ENCODE results near the gene ENAH.
A peak's percentile ranks its signal among the peaks of the same experiment; 100 is the strongest.
"Not testable (repeated sequence)": the region's sequence is repeated elsewhere in the genome, so short reads cannot be mapped to it uniquely, and the experiment has no call there.

Gene ENAH

GRCh38 chr1:225652729-225653462 lies at the start of gene ENAH:
ENAH (minus strand) TSS chr1:225653123; CDS start chr1:225652690, 433 bp downstream.
- DNase-seq (ENCODE audit: low read depth), result peak; percentile 5

GRCh38 chr1:225700889-225701465 lies 48.1 kb upstream of the ENAH start:
- DNase-seq (ENCODE audit: low read depth), result no peak

GRCh38 chr1:225700164-225700821 lies 47.4 kb upstream of the ENAH start:
- no peak for DNase-seq (ENCODE audit: low read depth)

- DNase-seq (ENCODE audit: low read depth), result no peak
Observed at GRCh38 chr1:225699336-225699735, 46.4 kb upstream of the ENAH start.

GRCh38 chr1:225698194-225698593 lies 45.3 kb upstream of the ENAH start:
- not testable (repeated sequence) for DNase-seq (ENCODE audit: low read depth)

- no peak for DNase-seq (ENCODE audit: low read depth)
Observed at GRCh38 chr1:225697428-225697827, 44.5 kb upstream of the ENAH start.

- DNase-seq (ENCODE audit: low read depth), result no peak
Observed at GRCh38 chr1:225695578-225696337, 42.8 kb upstream of the ENAH start.

GRCh38 chr1:225694151-225694603 lies 41.3 kb upstream of the ENAH start:
- no peak for DNase-seq (ENCODE audit: low read depth)

GRCh38 chr1:225693697-225694096 lies 40.8 kb upstream of the ENAH start:
- DNase-seq (ENCODE audit: low read depth), result not testable (repeated sequence)

- no peak for DNase-seq (ENCODE audit: low read depth)
Observed at GRCh38 chr1:225693085-225693696, 40.3 kb upstream of the ENAH start.

- no peak for DNase-seq (ENCODE audit: low read depth)
Observed at GRCh38 chr1:225692517-225692879, 39.6 kb upstream of the ENAH start.

GRCh38 chr1:225691861-225692516 lies 39.1 kb upstream of the ENAH start:
- no peak for DNase-seq (ENCODE audit: low read depth)

GRCh38 chr1:225691377-225691776 lies 38.5 kb upstream of the ENAH start:
- DNase-seq (ENCODE audit: low read depth), result no peak

GRCh38 chr1:225689882-225690459 lies 37.0 kb upstream of the ENAH start:
- DNase-seq (ENCODE audit: low read depth), result no peak

- DNase-seq (ENCODE audit: low read depth), result no peak
Observed at GRCh38 chr1:225688345-225688744, 35.4 kb upstream of the ENAH start.

- no peak for DNase-seq (ENCODE audit: low read depth)
Observed at GRCh38 chr1:225685476-225686176, 32.7 kb upstream of the ENAH start.

GRCh38 chr1:225684741-225685140 lies 31.8 kb upstream of the ENAH start:
- DNase-seq (ENCODE audit: low read depth), result no peak

- no peak for DNase-seq (ENCODE audit: low read depth)
Observed at GRCh38 chr1:225681231-225681630, 28.3 kb upstream of the ENAH start.

GRCh38 chr1:225678545-225678944 lies 25.6 kb upstream of the ENAH start:
- no peak for DNase-seq (ENCODE audit: low read depth)

GRCh38 chr1:225677350-225678124 lies 24.6 kb upstream of the ENAH start:
- DNase-seq (ENCODE audit: low read depth), result no peak

Measured in activated T-cell treated with anti-CD3 and anti-CD28 coated beads for 1 hour (primary cell).